ENCODE results near the gene DLGAP5.
A peak's percentile ranks its signal among the peaks of the same experiment; 100 is the strongest.

Gene DLGAP5

DNA sequence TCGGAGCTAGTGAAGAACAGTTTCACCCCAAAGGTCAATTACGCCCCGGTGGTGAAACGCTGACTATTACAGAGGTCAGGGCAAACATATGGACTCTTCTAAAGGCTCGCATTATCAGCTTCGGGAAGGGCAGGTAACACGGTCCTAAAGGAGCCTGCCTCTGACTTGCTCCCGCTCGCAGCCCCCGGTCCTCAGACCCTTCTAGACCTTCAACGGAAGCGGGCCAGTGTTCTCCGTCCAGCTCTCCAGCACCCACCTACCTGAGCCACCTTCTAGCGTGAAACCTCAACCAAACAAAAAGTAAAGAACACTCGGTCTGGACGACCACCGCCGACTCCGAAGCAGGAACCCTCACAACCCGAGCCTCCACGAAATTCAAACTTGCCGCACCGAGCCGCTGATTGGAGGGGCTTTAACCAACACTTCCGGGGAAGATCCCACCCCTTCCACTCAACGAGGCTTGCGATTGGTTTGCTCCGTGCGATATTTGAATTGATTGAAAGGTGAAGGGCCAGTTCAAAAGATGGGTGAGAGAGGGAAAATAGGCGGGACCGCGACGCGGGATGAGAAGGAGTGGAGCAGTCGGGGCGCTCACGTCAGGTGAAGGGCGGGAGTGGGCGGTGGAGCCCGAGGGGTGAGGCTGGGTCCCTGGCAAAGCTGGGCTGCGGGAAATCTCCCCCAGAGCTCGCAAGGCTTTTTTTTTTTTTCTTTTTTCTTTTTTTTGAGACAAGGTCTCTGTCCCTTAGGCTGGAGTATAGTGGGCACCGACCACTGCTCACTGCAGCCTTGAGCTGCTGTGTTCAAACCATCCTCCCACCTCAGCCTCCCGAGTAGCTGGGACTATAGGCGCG lies at the start of gene DLGAP5:
DLGAP5 (minus strand) TSS at position 383 of the 851 bp plus-strand sequence. CDS start 2,406 bp downstream, outside the sequence.
- DNase-seq: peak; percentile 98

DNA sequence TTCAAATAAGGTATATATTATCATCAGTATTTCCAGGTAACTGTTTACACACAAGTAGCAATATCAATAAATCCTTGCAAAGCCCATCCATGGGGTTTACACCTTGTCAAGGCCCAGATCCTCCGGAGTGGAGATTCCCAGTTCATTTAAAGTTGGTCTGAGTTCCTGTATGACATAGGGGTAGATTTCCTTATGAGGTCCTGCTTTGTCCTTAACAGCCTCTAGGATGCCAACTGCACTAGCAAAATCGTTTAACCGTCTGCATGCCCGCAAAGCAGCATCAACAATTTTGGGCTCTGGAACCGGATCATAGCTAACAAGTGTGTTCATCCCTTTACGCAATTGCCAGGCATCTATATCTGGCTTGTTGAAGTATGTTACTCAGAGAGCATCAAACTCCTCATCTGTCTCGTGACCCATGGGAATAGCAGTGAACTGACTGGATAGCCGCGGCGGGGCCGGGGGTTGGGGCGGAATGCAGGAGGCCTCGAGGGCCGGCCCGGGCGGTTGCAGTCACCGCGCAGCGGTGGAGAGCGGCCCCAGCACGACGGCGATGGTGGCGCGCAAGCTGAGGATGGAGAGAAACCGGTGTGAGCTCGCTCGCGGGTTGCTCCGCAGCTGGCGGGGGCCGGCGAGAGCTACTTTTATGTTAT lies 49.3 kb upstream of the DLGAP5 start:
- DNase-seq: no peak

DNA sequence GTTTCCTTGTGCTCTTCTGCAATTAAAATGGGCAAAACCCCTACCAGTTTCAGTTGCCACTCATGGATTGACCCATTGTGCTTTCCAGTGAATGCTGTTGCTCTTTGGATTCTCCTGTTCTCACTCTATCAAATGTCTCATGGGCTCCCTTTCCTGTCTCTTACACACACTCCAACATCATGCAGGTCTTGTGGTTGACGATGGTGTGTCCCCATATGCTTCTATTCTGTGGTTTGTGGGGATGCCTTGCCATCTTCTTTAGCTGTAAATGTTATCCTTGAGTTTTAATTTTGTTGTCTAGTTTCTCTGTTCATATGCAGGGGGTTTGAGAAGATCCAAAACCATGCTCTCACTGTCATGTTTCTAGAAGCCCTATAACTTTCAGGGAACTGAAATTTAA lies 47.9 kb upstream of the DLGAP5 start:
- no peak for DNase-seq

DNA sequence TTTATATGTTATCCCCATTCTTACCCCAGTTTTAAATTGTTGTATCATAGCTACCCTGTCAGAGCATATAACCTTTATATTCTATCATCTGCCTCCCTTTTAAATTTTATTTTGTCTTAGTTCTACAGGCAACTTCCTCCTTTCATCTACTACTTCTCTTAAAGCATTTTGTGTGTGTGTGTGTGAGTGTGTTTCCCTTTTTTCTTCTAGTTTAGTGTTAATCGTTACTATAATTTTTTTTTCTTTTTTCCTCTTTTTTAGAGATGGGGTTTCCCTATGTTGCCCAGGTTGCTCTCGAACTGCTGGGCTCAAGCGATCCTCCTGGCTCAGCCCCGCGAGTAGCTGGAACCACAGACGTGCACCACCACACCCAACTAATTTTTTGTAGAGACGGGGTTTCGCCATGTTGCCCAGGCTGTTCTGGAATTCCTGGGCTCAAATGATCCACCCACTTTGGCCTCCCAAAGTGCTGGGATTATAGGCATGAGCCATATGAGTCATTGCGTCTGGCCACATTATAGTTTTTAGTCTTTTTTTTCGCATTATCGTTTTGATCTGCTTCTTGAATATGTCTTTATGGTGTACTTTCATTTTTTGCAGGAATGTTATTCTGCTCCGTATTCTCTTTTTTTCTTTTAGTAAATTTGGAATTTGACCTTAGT lies 46.8 kb upstream of the DLGAP5 start:
- DNase-seq: no peak

DNA sequence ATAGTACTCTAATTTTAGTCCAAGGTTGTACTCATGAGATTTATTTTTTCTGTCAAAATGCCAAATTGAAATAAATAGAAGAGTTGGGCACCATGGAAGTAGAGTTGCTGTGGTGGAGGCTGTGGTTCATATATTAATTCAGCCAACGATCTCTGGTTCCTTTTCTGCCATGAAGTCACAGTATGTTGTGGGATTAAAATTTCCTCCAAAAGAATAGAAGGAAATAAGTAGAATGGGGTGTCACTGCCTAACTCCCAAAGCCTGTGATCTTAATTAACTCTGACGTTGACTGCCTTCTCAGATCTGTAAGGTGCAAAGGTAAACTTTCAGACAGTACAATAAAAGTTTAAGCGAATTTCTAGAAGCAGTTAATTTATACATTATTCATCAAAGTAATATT lies 42.2 kb upstream of the DLGAP5 start:
- DNase-seq: no peak

GRCh38 chr14:55228261-55228660 lies 36.9 kb upstream of the DLGAP5 start:
- no peak for DNase-seq

DNA sequence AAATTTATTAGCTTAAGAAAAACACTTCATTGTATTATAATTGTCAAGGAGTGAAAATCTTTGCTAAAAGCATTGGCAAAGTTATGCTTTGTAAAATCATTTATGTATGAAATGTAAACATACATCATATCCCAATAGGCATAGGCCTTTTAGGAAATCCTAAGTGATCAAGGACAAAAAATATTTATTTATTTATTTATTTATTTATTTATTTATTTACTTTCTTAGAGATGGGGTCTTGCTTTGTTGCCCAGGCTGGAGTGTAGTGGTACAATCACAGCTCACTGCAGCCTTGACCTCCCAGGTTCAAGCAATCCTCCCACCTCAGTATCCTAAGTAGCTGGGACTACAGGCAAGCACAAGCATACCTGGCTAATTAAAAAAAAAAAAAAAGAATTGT lies 32.0 kb upstream of the DLGAP5 start:
- no peak for DNase-seq

DNA sequence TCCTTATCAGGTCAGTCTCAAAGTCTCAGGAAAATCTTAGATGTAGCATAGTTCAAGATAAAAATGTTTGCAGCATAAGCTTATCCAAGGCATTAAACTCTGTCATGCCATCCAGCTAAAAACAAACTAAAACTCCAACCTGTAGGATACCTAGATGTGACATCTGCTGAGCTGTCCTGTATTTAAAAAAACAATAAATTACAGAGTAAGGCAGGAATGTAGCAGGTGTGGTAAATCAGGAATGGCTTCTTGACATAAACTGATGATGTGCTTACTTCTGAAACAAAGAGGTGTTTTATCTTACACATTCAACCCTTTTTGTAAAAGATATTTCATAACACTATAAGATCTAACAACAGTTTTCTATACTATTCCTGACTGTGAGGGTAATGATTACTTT lies 30.6 kb upstream of the DLGAP5 start:
- no peak for DNase-seq

DNA sequence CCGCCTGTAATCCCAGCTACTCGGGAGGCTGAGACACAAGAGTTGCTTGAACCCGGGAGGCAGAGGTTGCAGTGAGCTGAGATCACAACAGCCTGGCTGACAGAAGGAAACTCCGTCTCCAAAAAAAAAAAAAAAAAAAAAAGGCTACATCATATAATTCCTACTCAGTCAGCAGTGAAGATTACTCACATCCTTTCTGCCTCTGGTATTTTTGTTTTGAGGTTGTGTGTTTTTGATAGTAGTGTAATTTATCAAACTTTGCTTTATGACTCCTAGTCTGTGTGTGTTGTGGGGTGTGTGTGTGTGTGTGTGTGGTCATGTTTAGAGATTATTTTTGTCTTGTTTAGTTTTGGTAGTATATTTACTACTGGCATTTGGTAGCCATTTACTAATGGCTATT lies 29.8 kb upstream of the DLGAP5 start:
- DNase-seq: no peak

GRCh38 chr14:55220230-55220629 lies 28.8 kb upstream of the DLGAP5 start:
- no peak for DNase-seq

GRCh38 chr14:55212634-55213033 lies 21.2 kb upstream of the DLGAP5 start:
- no peak for DNase-seq

GRCh38 chr14:55207832-55208231 lies 16.4 kb upstream of the DLGAP5 start:
- DNase-seq: no peak

GRCh38 chr14:55206175-55206693 lies 14.8 kb upstream of the DLGAP5 start:
- no peak for DNase-seq

- no peak for DNase-seq
These were observed 10.1 kb upstream of the DLGAP5 start for GRCh38 chr14:55201219-55202101.

GRCh38 chr14:55200651-55201050 lies 9.3 kb upstream of the DLGAP5 start:
- no peak for DNase-seq

DNA sequence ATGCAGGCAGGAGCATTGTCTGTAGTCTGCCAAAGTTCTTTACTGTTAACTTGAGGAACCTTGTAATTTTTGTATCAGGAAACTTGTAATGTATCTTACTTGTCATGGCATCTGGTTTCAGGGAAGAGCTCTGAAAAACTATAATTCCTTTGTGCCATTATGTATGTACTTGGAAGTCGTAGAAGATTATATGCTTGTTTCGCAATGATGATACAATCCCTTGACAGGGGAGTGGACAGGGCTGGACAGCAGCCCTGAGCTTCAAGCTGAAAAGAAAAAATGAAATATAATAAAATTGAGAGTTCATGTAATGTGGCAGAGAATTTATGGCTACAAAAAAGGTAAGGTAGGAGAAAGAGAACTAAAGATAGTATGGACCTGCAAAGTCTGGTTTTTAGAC lies 7.4 kb upstream of the DLGAP5 start:
- DNase-seq: no peak

GRCh38 chr14:55194656-55195355 lies 3.4 kb upstream of the DLGAP5 start:
- DNase-seq: no peak

- DNase-seq: no peak
These were observed 753 bp upstream of the DLGAP5 start for GRCh38 chr14:55192054-55192621.

- DNase-seq: peak; percentile 40
These were observed 531 bp downstream of the DLGAP5 start for GRCh38 chr14:55190906-55191202.

DNA sequence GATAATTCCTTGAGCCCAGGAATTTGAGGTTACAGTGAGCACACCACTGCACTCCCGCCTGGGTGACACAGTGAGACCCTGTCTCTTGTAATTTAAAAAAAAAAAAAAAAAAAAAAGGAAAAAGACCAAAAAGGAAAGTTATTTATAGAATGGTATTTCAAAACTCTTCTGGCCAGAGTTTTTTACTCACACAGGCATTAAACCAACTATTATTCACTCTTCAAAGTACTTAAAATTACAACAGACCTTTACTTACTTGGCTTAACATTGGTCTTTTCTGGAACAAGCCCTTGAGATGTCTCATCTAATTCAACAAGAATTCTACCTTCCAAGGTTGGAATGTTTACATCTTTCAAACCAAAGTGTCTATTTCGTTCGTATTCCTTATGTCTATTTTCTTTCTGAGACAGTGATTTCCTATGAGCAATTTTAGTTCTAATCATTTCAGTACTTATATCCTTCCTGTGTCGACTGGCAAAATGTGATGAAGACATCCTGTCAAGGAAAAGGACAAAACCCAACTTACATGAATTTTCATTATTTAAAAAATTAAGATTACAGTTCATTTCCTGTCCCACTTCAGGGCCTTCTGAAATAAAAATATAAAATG lies 2.6 kb downstream of the DLGAP5 start:
- DNase-seq: no peak

- DNase-seq: no peak
These were observed 11.0 kb downstream of the DLGAP5 start for GRCh38 chr14:55180434-55180833.
